ENCODE measurements around the gene C11orf52. TPM values are rescaled to one million over a fixed set of nuclear protein-coding genes. Genes with fewer than 3 reads are reported as not detected.

Gene C11orf52
- polyA plus RNA-seq, 5 donors, result 7.0 to 12.3 (median 11.5) TPM

DNA sequence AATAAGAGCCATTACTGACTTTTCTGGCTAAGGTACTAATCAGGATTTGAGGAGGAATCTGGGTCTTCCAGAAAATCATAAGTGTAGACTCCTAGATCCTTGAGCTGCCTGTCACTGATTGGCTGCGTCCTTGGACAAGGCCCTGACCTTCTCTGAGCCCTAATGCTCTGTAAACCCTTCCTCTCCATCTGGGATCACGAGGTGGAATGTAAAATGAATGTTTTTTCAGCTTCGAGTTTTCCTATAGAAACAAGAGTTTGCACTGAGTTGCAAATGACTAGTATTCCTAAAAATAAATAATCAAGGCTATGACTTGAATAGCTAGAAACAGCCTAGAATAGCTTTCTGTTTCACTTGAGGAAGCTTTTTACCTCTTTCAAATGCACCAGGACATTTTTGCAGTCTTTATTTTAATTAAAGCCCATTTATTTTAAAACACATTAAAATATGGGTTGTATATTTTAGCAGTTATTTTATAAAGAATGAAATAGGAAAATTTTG lies 17.4 kb downstream of the C11orf52 start:
- DNase-seq, result no peak

DNA sequence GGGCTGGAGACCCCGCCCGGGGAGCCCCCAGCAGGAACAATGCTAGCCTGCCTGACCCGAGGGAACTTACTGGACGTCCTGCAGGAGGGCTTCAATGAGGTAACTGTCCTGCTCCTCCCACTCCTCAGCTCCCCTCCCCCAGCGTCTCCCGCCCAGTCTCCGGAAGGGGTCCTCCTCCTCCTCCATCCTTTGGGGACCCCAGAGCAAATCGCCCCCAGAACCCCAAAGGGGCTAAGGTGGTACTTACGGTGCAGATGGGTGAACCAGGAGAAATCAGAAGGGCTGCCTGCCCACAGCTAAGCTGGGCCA lies 18.7 kb downstream of the C11orf52 start:
- DNase-seq, result no peak

DNA sequence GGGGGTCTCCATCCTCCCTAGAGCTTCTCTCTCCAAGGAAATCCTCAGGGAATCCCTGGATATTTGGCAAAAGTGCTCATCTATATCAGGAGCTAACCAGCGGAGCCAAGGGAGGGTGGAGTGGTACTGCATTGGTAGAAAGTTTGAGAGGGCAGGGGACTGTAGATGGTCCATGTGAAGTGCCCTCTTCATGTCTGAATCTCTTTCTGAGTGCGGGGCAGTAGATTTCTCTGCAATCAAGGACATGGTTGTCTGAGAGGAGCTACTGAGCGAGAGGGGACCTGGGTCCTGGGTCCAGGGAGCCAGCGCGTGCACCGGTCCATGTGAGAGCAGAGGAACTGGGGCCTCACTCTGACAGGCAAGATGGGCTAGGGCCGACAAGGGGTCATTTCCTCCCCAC lies 19.1 kb downstream of the C11orf52 start:
- no peak for DNase-seq

DNA sequence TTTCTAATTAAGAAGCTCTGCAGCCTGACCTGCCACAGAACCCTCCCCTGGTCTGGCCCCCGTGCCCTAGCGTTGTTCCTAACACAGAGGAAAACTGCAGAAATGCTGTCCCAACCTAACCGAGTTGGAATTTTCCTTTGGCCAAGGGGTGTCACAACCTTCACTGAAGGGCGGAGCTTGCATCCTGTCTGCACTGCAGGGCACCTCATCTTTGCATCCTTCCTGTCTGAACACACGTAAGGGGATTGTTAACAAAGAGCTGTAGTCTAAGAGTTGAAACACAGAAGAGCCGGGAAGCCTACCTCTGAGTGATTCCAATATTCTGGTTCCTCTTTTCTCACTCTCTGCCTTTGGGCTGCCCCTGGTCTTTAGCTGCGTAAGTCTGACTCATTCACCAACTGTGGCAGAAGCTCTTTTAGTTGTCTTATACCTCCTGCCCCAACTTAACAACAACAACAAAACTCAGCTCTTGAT lies 20.0 kb downstream of the C11orf52 start:
- DNase-seq, result no peak

DNA sequence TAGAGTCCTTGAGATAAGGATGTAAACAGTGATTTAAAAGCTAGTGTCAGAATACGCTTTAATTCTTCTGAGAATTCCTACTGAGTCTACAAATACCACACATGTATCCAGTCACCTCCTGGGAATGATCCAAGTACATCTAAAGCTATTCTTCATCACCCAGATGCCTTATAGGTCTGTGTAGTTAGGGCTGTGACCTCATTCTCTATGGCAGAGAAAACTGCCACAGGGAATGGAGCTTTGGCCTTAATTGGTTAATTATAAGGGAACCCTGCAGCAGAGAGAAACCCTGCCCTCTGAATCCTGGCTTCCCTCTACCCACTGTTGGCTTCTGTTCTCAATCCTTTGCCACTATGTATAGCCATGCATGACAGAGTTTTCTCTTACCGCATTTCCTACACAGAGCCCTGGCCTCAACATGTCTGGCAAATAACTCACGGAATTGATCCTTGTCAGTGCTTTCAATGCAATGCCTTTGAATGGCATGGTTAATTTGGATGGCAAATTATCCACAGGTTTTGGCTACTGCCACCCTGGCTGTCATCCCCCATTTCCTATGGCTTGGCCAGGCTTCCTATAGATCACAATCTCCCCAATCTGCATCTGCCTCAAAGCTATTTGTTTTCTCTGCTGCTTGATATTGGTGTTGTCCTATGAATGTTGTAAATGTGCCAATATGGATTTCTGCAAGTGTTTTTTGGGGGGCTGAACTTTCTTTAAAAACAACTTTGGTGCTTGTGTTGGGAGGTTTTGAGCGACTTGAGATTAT lies 21.3 kb downstream of the C11orf52 start:
- no peak for DNase-seq

DNA sequence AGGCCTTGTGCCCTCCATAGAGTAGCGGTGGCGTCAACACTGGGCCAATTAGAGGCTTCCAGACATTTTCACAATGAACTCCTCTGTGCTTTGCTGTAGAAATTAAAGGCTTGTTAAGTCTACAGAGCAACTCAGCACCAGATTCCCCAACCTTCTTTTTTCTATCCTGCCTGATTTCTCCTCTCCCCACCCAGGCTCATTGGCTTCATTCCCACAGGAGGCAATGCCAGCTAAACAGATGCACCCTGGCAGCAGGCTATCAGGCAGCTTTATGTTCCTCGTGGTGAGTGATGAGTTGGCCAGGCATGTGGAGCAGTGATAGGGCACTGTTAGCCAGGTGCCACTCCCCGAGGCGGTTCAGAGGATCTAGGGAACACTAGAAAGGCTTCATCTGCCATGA lies 23.2 kb downstream of the C11orf52 start:
- no peak for DNase-seq

DNA sequence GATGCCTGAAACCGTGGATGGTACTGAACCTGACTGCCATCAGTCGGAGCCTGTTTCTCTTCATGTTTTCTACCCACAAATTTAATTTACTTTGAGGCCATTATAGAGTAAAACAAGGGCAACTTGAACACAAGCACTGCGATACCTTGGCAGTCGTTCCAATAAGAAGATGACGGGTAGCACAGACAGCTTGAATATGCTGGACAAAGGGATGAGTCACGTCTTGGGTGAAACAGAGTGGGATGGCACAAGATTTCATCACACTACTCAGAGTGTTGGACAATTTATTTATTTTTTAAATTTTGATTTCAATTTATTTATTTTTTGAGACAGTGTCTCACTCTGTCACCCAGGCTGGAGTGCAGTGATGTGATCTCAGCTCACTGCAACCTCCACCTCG lies 24.1 kb downstream of the C11orf52 start:
- no peak for DNase-seq

DNA sequence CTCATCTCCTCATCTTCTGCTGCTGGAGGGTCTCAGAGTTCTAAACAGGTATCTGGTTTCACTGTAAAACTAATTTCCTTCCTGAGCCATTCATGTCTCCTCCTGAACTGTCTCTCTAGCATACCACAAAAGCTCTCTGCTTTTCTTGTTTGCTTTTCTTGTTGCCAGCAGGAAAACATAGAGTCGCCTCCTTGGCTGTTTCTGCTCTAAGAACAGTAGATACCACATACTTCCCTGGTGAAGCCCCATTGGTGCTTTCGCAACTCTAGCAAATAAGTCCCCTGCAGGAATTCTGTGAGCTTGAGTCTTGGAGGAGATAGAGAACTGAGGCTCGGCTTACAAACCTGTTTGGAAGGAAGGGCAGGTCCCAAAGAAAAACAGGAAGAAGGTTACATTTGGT lies 25.4 kb downstream of the C11orf52 start:
- no peak for DNase-seq

DNA sequence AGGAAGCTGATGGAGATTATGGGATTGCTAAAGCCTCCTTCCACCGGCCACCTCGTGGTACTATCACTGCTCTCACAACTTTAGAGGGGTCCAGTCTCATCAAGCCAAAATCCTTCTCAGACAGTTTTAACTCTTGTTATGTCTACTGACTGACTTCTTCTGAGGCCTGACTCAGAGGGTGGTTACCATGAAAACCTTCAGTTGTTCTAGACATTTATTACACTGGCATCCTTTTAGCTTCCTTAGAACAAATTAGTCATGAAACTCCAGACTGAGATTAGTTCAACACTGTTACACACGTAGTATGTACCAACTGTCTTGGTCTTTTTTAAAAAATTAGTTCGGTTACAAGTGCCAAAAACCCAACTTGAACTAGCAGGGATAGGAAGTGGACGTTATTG lies 25.9 kb downstream of the C11orf52 start:
- no peak for DNase-seq

DNA sequence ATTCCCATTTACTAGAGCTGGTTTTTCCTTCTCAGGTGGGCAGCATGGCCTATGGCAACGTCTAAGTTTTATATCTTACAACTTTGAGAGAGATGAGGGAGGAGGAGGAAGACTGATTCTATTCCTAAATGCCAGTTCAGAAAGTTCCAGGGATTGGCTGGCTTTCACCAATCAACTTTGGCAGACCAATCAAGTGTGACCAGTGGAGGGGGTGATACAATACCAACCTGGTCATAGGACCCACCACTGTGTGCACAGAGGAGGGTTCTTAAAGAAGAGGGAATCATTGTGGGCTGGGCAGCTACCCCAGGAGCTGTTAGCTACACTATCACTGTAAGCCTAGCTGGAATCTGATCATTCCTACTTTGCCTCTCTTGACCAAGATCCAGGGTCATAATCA lies 26.5 kb downstream of the C11orf52 start:
- DNase-seq, result no peak

DNA sequence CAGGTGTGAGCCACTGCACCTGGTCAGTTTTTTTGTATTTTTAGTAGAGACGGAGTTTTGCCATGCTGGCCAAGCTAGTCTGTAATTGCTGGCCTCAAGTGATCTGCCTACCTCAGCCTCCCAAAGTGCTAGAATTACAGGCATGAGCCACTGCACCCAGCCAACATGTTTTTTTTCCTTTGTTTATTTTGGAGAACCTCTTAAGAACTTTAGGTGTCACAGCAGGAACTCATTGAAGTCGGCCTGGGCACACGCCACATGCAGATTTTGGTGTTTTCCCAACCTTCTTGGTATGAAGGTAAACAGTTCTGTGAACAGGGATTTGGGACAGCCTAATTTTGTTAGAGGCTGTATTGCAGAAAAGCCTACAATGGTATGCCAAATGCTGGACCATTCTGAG lies 27.8 kb downstream of the C11orf52 start:
- DNase-seq, result no peak

DNA sequence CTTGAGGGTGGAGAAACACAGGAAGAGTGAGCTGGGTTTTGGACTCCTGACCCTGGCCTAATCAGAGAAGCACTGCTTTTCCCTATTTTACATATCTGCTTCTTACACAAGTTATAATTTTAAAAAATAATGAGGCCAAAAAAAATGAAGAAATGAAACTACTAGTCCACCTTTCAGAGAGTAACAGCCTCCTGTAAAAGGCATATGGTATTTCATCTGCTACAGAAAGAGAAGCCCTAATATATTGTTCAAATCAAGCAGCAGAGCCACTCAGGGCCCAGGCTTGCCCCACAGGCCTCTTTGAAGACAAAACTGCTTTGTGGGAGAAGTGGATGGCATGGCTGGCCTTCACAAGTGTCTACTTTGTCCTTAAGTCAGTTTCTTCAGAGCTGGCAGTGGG lies 28.4 kb downstream of the C11orf52 start:
- DNase-seq, result no peak

DNA sequence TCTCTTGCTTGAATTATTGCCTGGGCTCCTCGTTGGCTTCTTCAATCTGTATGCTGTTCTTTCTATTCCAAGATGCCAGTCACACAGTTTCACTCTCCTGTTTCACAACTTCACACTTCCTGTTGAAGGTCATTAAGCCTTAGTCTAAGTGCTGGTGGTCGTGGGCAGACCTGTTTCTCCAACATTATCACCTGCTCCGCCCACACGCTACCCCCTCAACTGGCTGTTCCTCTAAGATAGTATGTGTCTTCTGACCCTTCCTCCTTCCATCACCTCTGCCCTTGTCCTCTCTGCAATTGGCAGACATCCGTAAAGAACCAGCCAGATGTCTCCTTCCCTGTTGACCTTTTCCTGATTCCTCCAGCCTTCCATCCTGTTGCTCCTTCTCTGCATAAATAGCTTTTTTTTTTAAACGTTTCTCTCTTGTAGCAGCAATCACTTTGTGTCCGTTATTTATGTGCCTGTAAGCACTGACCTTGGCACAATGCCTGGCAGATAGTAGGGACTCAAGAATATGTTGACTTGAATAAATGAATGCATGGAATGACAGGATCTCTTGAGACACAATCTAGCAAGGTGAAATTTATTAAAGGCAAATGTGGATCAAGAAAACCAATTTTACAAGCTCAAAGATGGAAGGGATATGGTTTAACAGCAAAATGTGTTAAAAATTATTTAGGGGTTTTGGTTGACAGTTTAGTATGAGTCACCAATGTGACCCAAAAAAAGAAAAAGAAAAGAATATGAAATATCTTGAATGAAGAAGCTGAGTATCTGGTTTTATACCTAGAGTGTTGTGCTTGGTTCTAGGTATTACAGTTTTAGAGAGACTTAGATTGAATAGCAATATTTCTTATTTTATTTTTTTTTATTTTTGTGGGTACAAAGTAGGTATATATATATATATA lies 31.1 kb downstream of the C11orf52 start:
- DNase-seq, result no peak

DNA sequence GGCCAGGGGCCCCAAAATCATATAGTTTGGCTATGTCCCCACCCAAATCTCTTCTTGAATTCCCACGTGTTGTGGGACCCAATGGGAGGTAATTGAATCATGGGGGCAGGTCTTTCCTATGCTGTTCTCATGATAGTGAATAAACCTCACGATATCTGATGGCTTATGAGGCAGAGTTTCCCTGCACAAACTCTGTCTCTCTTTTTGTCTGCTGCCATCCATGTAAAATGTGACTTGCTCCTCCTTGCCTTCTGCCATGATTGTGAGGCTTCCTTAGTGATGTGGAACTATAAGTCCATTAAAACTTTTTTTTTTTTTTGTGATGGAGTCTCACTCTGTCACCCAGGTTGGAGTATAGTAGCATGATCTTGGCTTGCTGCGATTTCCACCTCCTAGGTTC lies 32.9 kb downstream of the C11orf52 start:
- no peak for DNase-seq

DNA sequence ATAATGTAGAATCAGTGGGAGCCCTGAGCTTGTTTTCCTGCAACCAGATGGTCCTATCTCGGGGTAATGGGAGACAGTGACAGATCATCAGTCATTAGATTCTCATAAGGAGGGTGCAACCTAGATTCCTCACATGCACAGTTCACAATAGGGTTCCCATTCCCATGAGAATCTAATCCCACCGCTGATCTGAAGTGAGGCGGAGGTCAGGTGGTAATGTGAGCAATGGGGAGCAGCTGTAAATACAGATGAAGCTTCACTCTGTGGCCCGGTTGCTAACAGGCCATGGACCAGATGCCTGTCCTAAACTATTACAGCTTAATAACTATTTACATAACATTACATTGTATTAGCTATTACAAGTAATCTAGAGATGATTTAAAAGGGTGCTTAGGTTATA lies 35.4 kb downstream of the C11orf52 start:
- no peak for DNase-seq

DNA sequence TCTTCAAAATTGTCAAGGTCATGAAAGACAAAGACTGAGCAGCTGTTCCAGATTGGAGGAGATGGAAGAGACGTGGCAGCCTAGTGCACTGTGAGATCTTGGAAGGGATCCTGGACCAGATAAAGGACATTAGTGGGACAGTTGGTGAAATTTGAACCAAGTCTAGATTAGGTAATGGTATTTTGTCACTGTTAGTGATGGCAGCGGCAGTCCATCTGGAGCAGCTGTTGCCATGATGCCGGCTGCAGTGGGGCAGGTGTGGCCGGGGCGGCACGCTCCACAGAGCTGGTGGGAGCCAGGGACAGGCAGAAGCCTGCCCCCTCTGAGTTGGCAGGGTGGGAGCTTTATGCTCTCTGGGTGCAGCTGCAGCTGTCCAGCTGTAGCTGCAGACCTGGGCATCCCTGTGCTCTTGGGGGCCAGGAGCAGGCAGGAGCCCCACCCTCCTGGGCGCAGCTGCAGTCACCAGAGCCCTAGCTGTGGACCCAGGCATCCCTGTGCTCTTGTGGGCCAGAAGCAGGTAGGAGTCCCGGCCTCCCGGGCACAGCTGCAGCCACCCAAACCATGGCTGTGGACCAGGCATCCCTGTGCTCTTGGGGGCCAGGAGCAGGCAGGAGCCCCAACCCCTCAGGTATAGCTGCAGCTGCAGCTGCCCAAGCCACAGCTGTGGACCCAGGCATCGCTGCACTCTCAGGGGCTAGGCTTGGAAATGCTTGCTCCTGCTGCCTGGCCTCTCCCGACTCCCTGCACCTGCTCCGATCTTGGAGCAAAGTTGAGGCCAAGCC lies 39.1 kb downstream of the C11orf52 start:
- DNase-seq, result no peak

DNA sequence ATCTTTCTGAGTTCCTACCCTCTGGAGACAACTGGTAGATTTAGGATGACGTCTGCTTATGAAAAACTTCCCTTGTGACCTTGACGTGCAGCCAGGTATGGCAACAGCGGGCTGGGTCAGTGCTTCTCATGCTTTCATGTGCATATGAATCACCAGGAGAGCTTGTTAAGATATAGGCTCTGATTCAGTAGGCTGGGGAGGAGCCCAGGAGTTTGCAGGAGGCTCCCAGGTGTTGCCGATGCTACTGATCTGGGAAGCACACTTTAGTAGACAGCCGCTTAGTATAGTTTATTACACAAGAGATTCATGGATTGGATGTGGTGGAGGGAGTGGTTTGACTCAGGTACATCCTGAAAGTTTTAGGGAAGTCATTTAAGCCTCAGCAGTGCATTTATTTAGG lies 42.2 kb downstream of the C11orf52 start:
- DNase-seq, result no peak

DNA sequence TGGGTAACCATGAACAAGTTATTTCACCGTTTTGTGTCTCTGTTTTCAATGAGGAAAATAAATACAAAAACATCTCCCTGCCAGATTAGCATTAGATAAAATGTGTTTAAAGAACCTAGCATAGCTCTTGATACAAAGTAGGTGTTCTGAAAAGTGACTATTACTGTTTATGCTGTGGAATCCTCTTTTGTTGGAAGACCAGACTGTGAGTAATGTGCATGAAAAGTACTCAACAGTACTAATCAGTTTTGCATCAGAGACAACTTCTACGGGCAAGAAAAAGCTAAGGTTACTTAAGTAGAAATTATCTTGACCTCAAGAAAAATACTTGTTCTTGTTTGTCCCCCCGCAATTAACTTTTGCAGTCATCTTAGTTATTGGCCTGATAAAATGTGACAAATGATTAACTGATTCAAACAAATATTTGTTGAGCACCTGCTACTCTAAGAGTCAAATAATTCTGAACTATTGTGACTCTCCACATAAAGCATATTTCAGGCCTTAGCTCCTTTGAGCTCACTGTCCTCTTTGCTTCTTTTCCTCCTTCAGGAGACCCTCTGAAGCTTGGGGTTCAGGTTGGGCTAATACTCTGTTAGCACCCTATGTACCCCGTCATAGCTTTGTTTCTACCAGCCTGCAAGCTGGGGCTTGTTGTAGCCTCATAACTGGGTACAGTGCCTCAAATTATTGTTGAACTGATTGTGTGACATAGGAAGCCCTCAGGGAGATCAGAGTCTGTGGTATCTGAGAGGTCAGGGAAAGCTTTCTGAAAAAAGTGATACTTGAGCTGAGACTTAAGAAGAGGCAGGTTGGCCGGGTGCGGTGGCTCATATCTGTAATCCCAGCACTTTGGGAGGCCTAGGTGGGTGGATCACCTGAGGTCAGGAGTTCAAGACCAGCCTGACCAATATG lies 42.9 kb downstream of the C11orf52 start:
- no peak for DNase-seq

DNA sequence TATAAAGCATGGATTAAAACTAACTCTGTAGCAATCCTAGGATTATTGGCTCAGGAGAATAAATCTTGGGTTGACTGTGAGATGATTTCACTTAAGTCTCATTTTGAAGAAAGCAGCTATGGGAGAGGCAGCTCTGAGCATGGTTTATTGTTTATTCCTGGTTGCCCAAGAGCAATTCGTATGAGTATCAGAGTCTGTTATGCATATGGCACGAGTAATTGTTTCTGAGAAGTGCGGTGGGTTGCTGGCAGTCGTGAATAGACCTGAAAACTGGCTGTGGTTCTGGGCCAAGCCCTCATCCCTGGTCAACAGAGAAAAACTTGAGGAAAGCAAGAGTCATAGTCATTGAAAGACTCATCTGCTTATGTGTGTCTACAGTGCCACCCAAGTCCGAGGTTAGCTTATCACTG lies 45.2 kb downstream of the C11orf52 start:
- no peak for DNase-seq

DNA sequence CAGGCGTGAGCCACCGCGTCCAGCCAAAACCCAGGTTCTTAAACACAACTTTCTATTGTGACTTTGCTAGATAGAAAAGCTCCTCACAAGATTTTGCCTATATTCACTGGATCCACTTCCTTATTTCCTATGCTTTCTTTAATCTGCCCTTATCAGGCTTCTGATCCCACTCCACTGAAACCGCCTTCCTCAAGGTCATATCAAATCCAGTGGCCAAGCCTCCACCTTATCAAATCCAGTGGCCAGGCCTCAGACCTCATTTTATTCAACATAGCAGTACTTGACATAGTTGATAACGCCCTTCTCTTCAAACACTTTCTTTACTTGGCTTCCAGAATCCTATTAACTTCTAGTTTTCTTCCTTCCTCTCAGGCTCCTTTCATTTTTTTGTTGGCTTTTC lies 48.0 kb downstream of the C11orf52 start:
- DNase-seq, result no peak

DNA sequence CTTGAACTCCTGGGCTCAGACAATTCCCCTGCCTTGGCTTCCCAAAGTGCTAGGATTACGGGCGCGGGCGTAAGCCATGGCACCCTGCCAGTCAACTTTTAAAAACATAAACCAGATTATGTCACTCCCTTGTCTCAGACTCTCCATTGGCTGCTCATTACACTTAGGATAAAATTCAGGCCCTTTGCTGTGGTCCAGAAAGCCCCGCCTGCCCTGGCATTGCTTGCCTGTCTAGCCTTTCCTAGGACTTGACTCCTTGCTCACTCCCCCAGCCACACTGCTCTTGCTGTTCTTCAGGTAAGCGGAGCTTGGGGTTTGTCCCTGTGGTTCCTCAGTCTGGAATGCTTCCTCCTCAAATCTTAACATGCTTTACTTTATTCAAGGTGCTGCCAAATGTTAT lies 48.9 kb downstream of the C11orf52 start:
- DNase-seq, result no peak
